Body of pancreas (tissue), 4 donors: Measurements from ENCODE around the gene S100A12.

Experiments
- POLR2A ChIP-seq, 3 donors: fragments of 450-650 bp; IDR thresholded peaks; one replicate each; pipeline ENCODE4 v1.6.1; 2016; ENCODE audit warnings: antibody characterized with exemption in 3 of 3, mild to moderate bottlenecking in 2 of 3
- TF ChIP-seq, protein P1 (sequence below), 7 experiments: fragments of 450-650 bp in 4 of 7; fragments of 200-600 bp in 3 of 7; sonication (generic) in 3 of 7; IDR thresholded peaks; one replicate each; pipeline ENCODE4 v1.5.1; 2016 to 2019; ENCODE audit warnings: antibody characterized with exemption in 7 of 7

DNA sequence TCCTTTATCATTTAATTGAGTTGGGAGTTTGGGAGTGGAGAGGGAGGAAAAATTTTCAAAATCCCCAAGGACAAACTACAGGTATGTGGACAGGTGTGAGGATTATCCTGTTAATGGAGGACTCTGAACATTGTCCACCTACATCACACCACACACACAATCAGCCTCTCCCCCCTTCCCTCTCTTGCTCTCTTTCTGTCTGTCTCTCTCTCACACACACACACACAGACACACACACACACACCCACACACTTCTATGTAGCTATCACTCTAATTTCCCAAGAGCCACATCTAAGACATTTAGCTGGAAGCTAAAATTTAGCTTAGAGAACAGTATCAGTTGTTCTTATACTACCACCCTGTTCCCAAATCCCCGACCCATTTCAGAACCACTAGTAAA is 14.0 kb upstream of the S100A12 start:
- TF ChIP-seq POLR2A (IDR thresholded peaks at IDR 0.05): no peak
- TF ChIP-seq, protein P1, sequence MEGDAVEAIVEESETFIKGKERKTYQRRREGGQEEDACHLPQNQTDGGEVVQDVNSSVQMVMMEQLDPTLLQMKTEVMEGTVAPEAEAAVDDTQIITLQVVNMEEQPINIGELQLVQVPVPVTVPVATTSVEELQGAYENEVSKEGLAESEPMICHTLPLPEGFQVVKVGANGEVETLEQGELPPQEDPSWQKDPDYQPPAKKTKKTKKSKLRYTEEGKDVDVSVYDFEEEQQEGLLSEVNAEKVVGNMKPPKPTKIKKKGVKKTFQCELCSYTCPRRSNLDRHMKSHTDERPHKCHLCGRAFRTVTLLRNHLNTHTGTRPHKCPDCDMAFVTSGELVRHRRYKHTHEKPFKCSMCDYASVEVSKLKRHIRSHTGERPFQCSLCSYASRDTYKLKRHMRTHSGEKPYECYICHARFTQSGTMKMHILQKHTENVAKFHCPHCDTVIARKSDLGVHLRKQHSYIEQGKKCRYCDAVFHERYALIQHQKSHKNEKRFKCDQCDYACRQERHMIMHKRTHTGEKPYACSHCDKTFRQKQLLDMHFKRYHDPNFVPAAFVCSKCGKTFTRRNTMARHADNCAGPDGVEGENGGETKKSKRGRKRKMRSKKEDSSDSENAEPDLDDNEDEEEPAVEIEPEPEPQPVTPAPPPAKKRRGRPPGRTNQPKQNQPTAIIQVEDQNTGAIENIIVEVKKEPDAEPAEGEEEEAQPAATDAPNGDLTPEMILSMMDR (IDR thresholded peaks at IDR 0.05): no peak
